Nephron (organoid): ENCODE results near the gene ARL15.

ENCODE experiments used
- H3K27ac Mint-ChIP-seq, 3 experiments: 2 replicates each; pipeline ENCODE4 v1.8.0; 2020; ENCODE audit warnings: mixed read lengths in 3 of 3, mild to moderate bottlenecking in 2 of 3, moderate library complexity in 1 of 3
- H3K27me3 Mint-ChIP-seq: 2 replicates; pipeline ENCODE4 v1.8.0; 2021; ENCODE audit warnings: low read depth, mild to moderate bottlenecking, moderate library complexity, mixed read lengths
- H3K36me3 Mint-ChIP-seq: 2 replicates; pipeline ENCODE4 v1.8.0; 2020; ENCODE audit warnings: low read depth, mixed read lengths
- H3K4me1 Mint-ChIP-seq: 2 replicates; pipeline ENCODE4 v1.8.0; 2020; ENCODE audit warnings: mixed read lengths
- H3K4me3 Mint-ChIP-seq, 3 experiments: 2 replicates each; pipeline ENCODE4 v1.8.0; 2020; ENCODE audit warnings: mild to moderate bottlenecking in 3 of 3, mixed read lengths in 3 of 3, moderate library complexity in 2 of 3
- H3K9me3 Mint-ChIP-seq: 2 replicates; pipeline ENCODE4 v1.8.0; 2020; ENCODE audit warnings: mixed read lengths
- TF ChIP-seq, protein P1 (sequence below), 3 experiments: fragments of 200-600 bp; sonication (generic); IDR thresholded peaks; one replicate each; pipeline ENCODE4 v1.5.0; 2021; ENCODE audit warnings: antibody characterized with exemption in 3 of 3; ENCODE audit not compliant: unreplicated experiment in 3 of 3

Gene ARL15

DNA sequence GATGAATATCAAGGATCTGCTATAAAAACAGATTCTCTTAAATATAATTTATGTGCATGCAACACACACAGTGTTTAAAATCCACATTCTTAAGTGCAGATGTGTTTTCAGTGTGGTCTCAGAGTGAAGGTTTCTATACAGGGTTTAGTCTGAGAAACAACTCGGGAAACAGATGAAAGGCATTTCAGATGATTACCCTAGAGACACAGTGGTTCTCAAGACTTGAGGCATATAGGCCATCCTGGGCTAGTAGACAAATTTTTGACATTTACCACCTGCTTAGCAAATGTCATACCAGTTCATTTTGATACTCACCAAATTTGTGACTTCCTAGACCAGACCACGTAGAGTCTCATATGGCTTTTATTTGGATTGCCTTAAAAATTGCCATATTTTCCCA is 216.5 kb downstream of the ARL15 start:
- no peak overlapping the region for H3K4me3 Mint-ChIP-seq
- H3K4me1 Mint-ChIP-seq, result peaks cover 21% of the 10 kb centered on the region
- no peaks in the 10 kb centered on the region for H3K27me3 Mint-ChIP-seq
- peaks cover 5% of the 10 kb centered on the region for H3K36me3 Mint-ChIP-seq
- no peak overlapping the region for H3K27ac Mint-ChIP-seq
- H3K9me3 Mint-ChIP-seq, result no peaks in the 10 kb centered on the region
- TF ChIP-seq, protein P1, sequence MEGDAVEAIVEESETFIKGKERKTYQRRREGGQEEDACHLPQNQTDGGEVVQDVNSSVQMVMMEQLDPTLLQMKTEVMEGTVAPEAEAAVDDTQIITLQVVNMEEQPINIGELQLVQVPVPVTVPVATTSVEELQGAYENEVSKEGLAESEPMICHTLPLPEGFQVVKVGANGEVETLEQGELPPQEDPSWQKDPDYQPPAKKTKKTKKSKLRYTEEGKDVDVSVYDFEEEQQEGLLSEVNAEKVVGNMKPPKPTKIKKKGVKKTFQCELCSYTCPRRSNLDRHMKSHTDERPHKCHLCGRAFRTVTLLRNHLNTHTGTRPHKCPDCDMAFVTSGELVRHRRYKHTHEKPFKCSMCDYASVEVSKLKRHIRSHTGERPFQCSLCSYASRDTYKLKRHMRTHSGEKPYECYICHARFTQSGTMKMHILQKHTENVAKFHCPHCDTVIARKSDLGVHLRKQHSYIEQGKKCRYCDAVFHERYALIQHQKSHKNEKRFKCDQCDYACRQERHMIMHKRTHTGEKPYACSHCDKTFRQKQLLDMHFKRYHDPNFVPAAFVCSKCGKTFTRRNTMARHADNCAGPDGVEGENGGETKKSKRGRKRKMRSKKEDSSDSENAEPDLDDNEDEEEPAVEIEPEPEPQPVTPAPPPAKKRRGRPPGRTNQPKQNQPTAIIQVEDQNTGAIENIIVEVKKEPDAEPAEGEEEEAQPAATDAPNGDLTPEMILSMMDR (IDR thresholded peaks at IDR 0.05; ENCODE audit: unreplicated experiment in 3 of 3), result no peak

DNA sequence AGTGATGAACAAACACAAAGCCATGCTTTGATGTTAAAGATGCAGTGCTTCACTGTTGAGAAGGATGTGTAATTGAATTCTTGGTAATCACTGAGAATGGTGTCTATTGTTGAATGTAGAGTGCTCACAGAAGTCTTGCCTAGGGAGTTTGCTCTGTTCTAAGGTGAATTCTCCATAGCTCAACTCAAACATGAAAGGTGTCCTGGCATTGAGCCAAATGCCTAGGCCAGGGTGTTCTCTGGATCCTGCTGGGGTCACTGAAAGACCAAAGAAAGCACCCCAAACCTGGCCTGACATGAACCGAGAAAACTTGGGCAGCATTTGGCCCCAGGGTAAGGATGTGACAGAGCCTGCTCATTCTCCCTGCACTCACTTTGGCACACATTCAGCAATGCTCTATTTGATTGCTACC is 217.3 kb downstream of the ARL15 start:
- TF ChIP-seq, protein P1 (IDR thresholded peaks at IDR 0.05; ENCODE audit: unreplicated experiment in 3 of 3), result no peak
- Mint-ChIP-seq H3K27ac (no peak overlapping the region), H3K4me1 (peaks cover 15% of the 10 kb centered on the region), H3K27me3 (no peaks in the 10 kb centered on the region), H3K9me3 (no peaks in the 10 kb centered on the region), H3K4me3 (no peak overlapping the region), H3K36me3 (peaks cover 5% of the 10 kb centered on the region)

DNA sequence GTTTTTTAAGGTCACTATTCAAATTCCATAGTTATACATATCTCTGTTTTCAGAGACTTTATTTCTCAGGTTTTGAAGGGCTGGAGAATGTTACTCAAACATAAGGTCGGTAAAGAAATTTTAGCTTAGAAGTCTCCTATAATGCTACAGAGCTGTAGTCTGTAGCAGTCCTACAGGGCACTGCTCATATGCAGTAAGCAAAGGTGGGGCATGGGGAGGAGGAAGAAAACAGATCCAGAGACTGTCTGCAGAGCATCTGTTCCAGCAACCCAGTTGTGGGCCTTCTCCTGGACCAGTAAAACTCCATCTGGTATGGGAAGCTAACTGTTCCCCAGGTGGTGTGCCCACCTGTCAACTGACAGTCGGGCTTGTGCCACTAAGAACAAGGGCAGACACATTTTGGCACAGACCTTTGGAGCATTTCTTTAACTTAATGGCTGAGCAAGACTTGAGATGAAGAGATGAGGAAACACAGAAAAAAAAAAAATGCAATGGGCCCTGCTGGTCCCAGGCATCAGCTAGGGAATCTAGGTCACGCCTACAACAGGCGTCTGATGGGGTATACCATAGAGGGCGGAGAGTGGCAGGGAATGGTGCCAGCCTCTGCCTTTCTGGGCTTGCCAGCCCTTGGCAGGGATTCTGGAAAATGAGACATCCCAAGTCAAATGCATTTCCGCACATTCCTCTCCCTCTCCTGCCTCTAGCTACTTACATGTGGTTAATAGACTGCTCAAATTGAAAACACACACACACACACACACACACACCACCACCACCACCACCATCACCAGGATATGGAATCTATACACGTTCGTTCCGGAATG is 218.9 kb downstream of the ARL15 start:
- H3K27me3 Mint-ChIP-seq, result no peaks in the 10 kb centered on the region
- TF ChIP-seq, protein P1 (IDR thresholded peaks at IDR 0.05; ENCODE audit: unreplicated experiment in 3 of 3), result no peak
- H3K4me3 Mint-ChIP-seq, result no peak overlapping the region
- H3K36me3 Mint-ChIP-seq, result peaks cover 5% of the 10 kb centered on the region
- H3K27ac Mint-ChIP-seq, result no peak overlapping the region
- peaks cover 14% of the 10 kb centered on the region for H3K4me1 Mint-ChIP-seq
- H3K9me3 Mint-ChIP-seq, result no peaks in the 10 kb centered on the region

DNA sequence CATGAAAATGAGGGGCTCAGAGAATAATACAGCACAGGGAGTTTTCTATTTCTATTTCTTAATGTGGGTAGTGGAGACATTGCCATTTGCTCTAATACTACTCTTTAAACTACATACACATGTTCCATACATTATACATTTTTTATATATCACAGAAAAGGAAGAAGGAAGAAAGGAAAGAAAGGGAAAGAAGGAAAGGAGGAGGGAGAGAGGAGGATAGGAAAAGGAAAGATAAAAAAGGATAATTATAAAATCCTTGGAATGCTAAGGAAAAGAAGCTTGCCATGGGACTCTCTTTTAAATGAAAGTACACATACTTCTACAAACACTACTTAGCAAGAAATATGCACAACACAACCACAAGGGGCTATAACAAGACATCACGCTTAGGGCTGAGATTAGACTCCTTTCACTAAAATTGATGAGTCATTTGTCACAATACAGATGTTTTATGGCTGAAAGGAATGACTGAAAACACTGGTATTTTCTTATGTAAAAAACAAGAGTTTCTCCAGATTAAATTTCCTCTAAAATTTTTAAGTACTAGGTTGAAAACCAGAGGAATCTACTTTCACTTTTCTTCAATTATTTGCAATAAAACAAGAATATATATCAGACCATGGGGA is 219.8 kb downstream of the ARL15 start:
- no peak overlapping the region for H3K4me3 Mint-ChIP-seq
- H3K27ac Mint-ChIP-seq, result no peak overlapping the region
- H3K27me3 Mint-ChIP-seq, result no peaks in the 10 kb centered on the region
- TF ChIP-seq, protein P1 (IDR thresholded peaks at IDR 0.05; ENCODE audit: unreplicated experiment in 3 of 3), result no peak
- H3K4me1 Mint-ChIP-seq, result peaks cover 14% of the 10 kb centered on the region
- H3K9me3 Mint-ChIP-seq, result no peaks in the 10 kb centered on the region
- peaks cover 5% of the 10 kb centered on the region for H3K36me3 Mint-ChIP-seq

DNA sequence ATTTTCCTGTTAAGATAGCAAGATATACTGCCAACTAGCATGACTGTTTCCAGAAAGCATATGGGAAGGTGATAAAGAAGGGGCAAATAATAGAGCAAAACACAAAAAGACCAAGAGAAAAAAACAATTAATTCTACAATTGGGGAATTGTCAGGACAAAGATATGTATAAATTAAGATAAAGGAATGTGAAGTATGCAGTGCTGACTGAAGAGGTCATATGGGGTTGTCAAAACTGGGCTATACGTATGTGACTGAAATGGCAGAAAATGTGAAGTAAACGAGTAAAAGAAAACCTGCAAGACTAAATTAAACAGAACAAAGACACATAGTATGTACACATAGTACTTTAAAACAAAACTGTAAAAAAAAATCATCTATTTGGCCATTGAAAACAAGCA is 222.3 kb downstream of the ARL15 start:
- Mint-ChIP-seq H3K4me3 (no peak overlapping the region), H3K9me3 (no peaks in the 10 kb centered on the region), H3K27me3 (no peaks in the 10 kb centered on the region), H3K27ac (no peak overlapping the region), H3K36me3 (peaks cover 8% of the 10 kb centered on the region), H3K4me1 (peaks cover 19% of the 10 kb centered on the region)
- TF ChIP-seq, protein P1 (IDR thresholded peaks at IDR 0.05; ENCODE audit: unreplicated experiment in 3 of 3), result no peak
